Calu3 (cell line): ENCODE data around the gene FAM241B. TPM values are rescaled to one million over a fixed set of nuclear protein-coding genes. Genes with fewer than 3 reads are reported as not detected.

ENCODE experiments used
- BruUV-seq: library from RNA; stranded (reverse); fragments of 400-500 nt; replicated peaks from 2 replicates; lab custom pipeline; 2021; lab: Mats Ljungman, UMichigan
- CTCF ChIA-PET: fragments of 300-600 bp; sonication (Branson Sonifier 250); formaldehyde crosslinking; loops from one replicate; lab custom pipeline; 2022; ENCODE audit warnings: antibody characterized with exemption; lab: Charles Lee
- DNase-seq: peaks from one replicate; pipeline ENCODE4 v3.0.0; 2022
- H3K27ac Mint-ChIP-seq: one replicate; pipeline ENCODE4 v1.8.0; 2022; ENCODE audit warnings: mixed read lengths; ENCODE audit not compliant: unreplicated experiment
- H3K27me3 Mint-ChIP-seq: one replicate; pipeline ENCODE4 v1.8.0; 2022; ENCODE audit warnings: mixed read lengths; ENCODE audit not compliant: unreplicated experiment
- H3K36me3 Mint-ChIP-seq: one replicate; pipeline ENCODE4 v1.8.0; 2022; ENCODE audit warnings: mild to moderate bottlenecking, moderate library complexity, mixed read lengths; ENCODE audit not compliant: insufficient read depth, unreplicated experiment
- H3K4me1 Mint-ChIP-seq: one replicate; pipeline ENCODE4 v1.8.0; 2022; ENCODE audit warnings: mild to moderate bottlenecking, low read depth, mixed read lengths; ENCODE audit not compliant: unreplicated experiment
- H3K4me3 Mint-ChIP-seq: one replicate; pipeline ENCODE4 v1.8.0; 2022; ENCODE audit warnings: mild to moderate bottlenecking, low read depth, moderate library complexity, mixed read lengths; ENCODE audit not compliant: unreplicated experiment
- H3K9me3 Mint-ChIP-seq: one replicate; pipeline ENCODE4 v1.8.0; 2022; ENCODE audit warnings: low read depth, mixed read lengths; ENCODE audit not compliant: unreplicated experiment
- intact Hi-C: fragments of 100-400 bp; cut with micrococcal nuclease; formaldehyde crosslinking; loops from one replicate; pipeline ENCODE4 v1.10.0; 2022; ENCODE audit not compliant: unreplicated experiment
- total RNA-seq: library from RNA; stranded (reverse); gene quantifications from 2 replicates; pipeline ENCODE4 v1.2.3, GENCODE V29; 2022
- TF ChIP-seq, protein P1 (sequence below): fragments of 200-600 bp; IDR thresholded peaks from one replicate; pipeline ENCODE4 v1.8.0; 2022; ENCODE audit warnings: antibody characterized with exemption; ENCODE audit not compliant: unreplicated experiment

FAM241B gene
- total RNA-seq, 1 experiment from 2014 or later: 25.2 TPM

- intact Hi-C loops: no loop called here
- DNase-seq: no peak
- Mint-ChIP-seq H3K9me3 (no peaks in the 10 kb centered on the region), H3K36me3 (no peaks in the 10 kb centered on the region), H3K27ac (no peak overlapping the region), H3K4me1 (no peaks in the 10 kb centered on the region), H3K4me3 (no peak overlapping the region), H3K27me3 (peaks cover 44% of the 10 kb centered on the region)
- BruUV-seq: no TSS peak
- CTCF ChIA-PET: no interaction called here
- TF ChIP-seq, protein P1, sequence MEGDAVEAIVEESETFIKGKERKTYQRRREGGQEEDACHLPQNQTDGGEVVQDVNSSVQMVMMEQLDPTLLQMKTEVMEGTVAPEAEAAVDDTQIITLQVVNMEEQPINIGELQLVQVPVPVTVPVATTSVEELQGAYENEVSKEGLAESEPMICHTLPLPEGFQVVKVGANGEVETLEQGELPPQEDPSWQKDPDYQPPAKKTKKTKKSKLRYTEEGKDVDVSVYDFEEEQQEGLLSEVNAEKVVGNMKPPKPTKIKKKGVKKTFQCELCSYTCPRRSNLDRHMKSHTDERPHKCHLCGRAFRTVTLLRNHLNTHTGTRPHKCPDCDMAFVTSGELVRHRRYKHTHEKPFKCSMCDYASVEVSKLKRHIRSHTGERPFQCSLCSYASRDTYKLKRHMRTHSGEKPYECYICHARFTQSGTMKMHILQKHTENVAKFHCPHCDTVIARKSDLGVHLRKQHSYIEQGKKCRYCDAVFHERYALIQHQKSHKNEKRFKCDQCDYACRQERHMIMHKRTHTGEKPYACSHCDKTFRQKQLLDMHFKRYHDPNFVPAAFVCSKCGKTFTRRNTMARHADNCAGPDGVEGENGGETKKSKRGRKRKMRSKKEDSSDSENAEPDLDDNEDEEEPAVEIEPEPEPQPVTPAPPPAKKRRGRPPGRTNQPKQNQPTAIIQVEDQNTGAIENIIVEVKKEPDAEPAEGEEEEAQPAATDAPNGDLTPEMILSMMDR: no peak
Observed at GRCh38 chr10:69651362-69651761, 21.3 kb downstream of the FAM241B start.

- Mint-ChIP-seq H3K36me3 (no peaks in the 10 kb centered on the region), H3K4me1 (no peaks in the 10 kb centered on the region), H3K27ac (no peak overlapping the region), H3K9me3 (no peaks in the 10 kb centered on the region), H3K4me3 (no peak overlapping the region), H3K27me3 (peaks cover 53% of the 10 kb centered on the region)
- intact Hi-C loops: no loop called here
- TF ChIP-seq, protein P1: no peak
- CTCF ChIA-PET: no interaction called here
- no TSS peak for BruUV-seq
- no peak for DNase-seq
Observed at GRCh38 chr10:69652111-69652856, 22.2 kb downstream of the FAM241B start.

- H3K27me3 Mint-ChIP-seq: peaks cover 59% of the 10 kb centered on the region
Observed at GRCh38 chr10:69652857-69653199, 22.8 kb downstream of the FAM241B start.

GRCh38 chr10:69653561-69653960, 23.5 kb downstream of the FAM241B start:
- H3K4me3 Mint-ChIP-seq: no peak overlapping the region

More at GRCh38 chr10:69652857-69653199, 22.8 kb downstream of the FAM241B start:
- CTCF ChIA-PET: no interaction called here
- no TSS peak for BruUV-seq
- DNase-seq: no peak
- Mint-ChIP-seq H3K36me3 (no peaks in the 10 kb centered on the region), H3K4me1 (no peaks in the 10 kb centered on the region), H3K4me3 (no peak overlapping the region), H3K9me3 (no peaks in the 10 kb centered on the region), H3K27ac (no peak overlapping the region)
- TF ChIP-seq, protein P1: no peak
- intact Hi-C loops: no loop called here

More at GRCh38 chr10:69653561-69653960, 23.5 kb downstream of the FAM241B start:
- H3K4me1 Mint-ChIP-seq: no peaks in the 10 kb centered on the region
- intact Hi-C loops: no loop called here
- H3K27ac Mint-ChIP-seq: no peak overlapping the region
- no peaks in the 10 kb centered on the region for H3K9me3 Mint-ChIP-seq
- TF ChIP-seq, protein P1: no peak
- CTCF ChIA-PET: no interaction called here
- BruUV-seq: no TSS peak
- H3K27me3 Mint-ChIP-seq: peaks cover 66% of the 10 kb centered on the region
- no peaks in the 10 kb centered on the region for H3K36me3 Mint-ChIP-seq
- no peak for DNase-seq
